Measurements from ENCODE around the gene MAGI2. TPM values are rescaled to one million over a fixed set of nuclear protein-coding genes. Genes with fewer than 3 reads are reported as not detected.

The MAGI2 gene
- total RNA-seq, 1 donor from 2014 or later = 5.8 TPM

GRCh38 chr7:78493401-78493800 lies 960.1 kb downstream of the MAGI2 start:
- peaks cover 2% of the 10 kb centered on the region for H3K36me3 Mint-ChIP-seq (ENCODE audit: low read depth)
- H3K27ac Mint-ChIP-seq (ENCODE audit: unreplicated experiment) = no peak overlapping the region
- peaks cover 2% of the 10 kb centered on the region for H3K27me3 Mint-ChIP-seq (ENCODE audit: low read depth)

GRCh38 chr7:78492146-78492545 lies 961.3 kb downstream of the MAGI2 start:
- no peak overlapping the region for H3K4me3 Mint-ChIP-seq (ENCODE audit: unreplicated experiment)
- DNase-seq (ENCODE audit: low spot score) = no peak
- H3K27me3 Mint-ChIP-seq (ENCODE audit: low read depth) = peaks cover 2% of the 10 kb centered on the region
- H3K27ac Mint-ChIP-seq (ENCODE audit: unreplicated experiment) = no peak overlapping the region
- no peaks in the 10 kb centered on the region for H3K9me3 Mint-ChIP-seq (ENCODE audit: low read depth)
- TF ChIP-seq, protein P1, sequence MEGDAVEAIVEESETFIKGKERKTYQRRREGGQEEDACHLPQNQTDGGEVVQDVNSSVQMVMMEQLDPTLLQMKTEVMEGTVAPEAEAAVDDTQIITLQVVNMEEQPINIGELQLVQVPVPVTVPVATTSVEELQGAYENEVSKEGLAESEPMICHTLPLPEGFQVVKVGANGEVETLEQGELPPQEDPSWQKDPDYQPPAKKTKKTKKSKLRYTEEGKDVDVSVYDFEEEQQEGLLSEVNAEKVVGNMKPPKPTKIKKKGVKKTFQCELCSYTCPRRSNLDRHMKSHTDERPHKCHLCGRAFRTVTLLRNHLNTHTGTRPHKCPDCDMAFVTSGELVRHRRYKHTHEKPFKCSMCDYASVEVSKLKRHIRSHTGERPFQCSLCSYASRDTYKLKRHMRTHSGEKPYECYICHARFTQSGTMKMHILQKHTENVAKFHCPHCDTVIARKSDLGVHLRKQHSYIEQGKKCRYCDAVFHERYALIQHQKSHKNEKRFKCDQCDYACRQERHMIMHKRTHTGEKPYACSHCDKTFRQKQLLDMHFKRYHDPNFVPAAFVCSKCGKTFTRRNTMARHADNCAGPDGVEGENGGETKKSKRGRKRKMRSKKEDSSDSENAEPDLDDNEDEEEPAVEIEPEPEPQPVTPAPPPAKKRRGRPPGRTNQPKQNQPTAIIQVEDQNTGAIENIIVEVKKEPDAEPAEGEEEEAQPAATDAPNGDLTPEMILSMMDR (IDR thresholded peaks at IDR 0.05) = no peak
- peaks cover 24% of the 10 kb centered on the region for H3K4me1 Mint-ChIP-seq (ENCODE audit: low read depth)
- peaks cover 2% of the 10 kb centered on the region for H3K36me3 Mint-ChIP-seq (ENCODE audit: low read depth)

More at GRCh38 chr7:78493401-78493800, 960.1 kb downstream of the MAGI2 start:
- Mint-ChIP-seq H3K4me1 (ENCODE audit: low read depth) (peaks cover 24% of the 10 kb centered on the region), H3K9me3 (ENCODE audit: low read depth) (no peaks in the 10 kb centered on the region), H3K4me3 (ENCODE audit: unreplicated experiment) (no peak overlapping the region)
- DNase-seq (ENCODE audit: low spot score) = no peak
- TF ChIP-seq, protein P1 (IDR thresholded peaks at IDR 0.05) = no peak

- Mint-ChIP-seq H3K27me3 (ENCODE audit: low read depth) (peaks cover 2% of the 10 kb centered on the region), H3K27ac (ENCODE audit: unreplicated experiment) (no peak overlapping the region), H3K36me3 (ENCODE audit: low read depth) (peaks cover 2% of the 10 kb centered on the region), H3K4me3 (ENCODE audit: unreplicated experiment) (no peak overlapping the region), H3K9me3 (ENCODE audit: low read depth) (no peaks in the 10 kb centered on the region), H3K4me1 (ENCODE audit: low read depth) (peaks cover 24% of the 10 kb centered on the region)
- TF ChIP-seq, protein P1 (IDR thresholded peaks at IDR 0.05) = no peak
- DNase-seq (ENCODE audit: low spot score) = no peak
Observed at GRCh38 chr7:78490524-78490923, 962.9 kb downstream of the MAGI2 start.

DNA sequence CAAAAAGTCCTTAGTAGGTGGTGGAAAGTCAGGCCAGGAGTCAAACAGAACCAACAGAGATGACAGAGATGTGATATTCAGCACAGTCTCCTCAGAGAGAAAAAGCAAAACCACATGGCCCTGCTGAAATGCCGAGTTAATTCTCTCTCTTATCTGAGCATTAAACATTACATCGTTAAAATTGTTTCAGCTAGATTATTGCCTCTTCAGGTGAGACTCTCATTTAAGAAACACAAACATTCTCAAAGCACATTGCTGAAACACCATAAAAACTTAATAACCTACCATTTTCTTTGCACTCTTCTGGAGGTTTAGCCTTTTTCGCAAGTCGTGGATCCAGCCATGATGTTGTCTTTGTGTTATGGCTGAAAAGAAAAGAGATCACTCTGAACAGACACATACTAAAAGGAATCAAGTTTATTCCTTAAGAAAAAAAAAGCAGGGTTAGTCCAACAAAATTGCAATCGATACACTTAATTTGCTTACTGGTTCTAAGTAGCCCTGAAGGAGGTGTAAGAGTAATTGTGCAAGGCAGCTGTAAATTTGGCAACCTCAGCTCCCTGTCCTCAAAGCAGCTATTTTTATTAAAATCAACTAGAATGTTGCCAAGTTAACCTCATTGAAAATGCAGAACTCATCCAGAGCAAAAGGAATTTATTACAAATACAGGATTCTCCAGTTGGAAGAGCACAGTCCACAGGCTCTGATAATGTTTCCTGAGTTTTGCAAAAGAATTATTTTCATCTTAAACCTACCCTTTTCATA lies 963.8 kb downstream of the MAGI2 start:
- TF ChIP-seq, protein P1 (IDR thresholded peaks at IDR 0.05) = no peak
- no peaks in the 10 kb centered on the region for H3K9me3 Mint-ChIP-seq (ENCODE audit: low read depth)
- peaks cover 2% of the 10 kb centered on the region for H3K27me3 Mint-ChIP-seq (ENCODE audit: low read depth)
- peak overlapping the region; percentile 22 for H3K27ac Mint-ChIP-seq (ENCODE audit: unreplicated experiment)
- peaks cover 2% of the 10 kb centered on the region for H3K36me3 Mint-ChIP-seq (ENCODE audit: low read depth)
- DNase-seq (ENCODE audit: low spot score) = no peak
- H3K4me3 Mint-ChIP-seq (ENCODE audit: unreplicated experiment) = no peak overlapping the region
- H3K4me1 Mint-ChIP-seq (ENCODE audit: low read depth) = peaks cover 21% of the 10 kb centered on the region

DNA sequence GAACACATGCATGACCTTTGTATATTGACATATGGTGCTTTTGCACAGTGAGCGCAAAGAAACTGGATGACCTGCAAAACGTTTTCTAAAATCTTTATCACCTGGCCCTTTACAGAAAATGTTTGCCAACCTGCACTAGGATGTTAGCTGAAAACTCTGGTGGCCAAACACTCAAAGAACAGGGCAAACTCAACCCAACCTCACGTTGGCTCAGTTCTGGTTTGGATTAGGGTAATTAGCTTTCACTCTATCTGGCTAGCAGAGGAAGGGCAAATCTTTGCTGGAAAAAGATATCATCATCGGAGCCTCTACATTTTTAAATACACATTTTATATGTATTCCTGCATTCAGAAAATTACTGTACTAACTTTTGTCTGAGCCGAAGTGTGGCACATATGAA lies 966.0 kb downstream of the MAGI2 start:
- H3K4me1 Mint-ChIP-seq (ENCODE audit: low read depth) = peaks cover 12% of the 10 kb centered on the region
- DNase-seq (ENCODE audit: low spot score) = no peak
- H3K27ac Mint-ChIP-seq (ENCODE audit: unreplicated experiment) = no peak overlapping the region
- H3K27me3 Mint-ChIP-seq (ENCODE audit: low read depth) = peaks cover 2% of the 10 kb centered on the region
- H3K4me3 Mint-ChIP-seq (ENCODE audit: unreplicated experiment) = no peak overlapping the region
- peaks cover 2% of the 10 kb centered on the region for H3K36me3 Mint-ChIP-seq (ENCODE audit: low read depth)
- TF ChIP-seq, protein P1 (IDR thresholded peaks at IDR 0.05) = no peak
- no peaks in the 10 kb centered on the region for H3K9me3 Mint-ChIP-seq (ENCODE audit: low read depth)

All from chondrocyte (in vitro differentiated cells).